A549 treated with ZK216348 at 1 μM for 4 hours (cell line): Measurements from ENCODE around the gene NMT2. TPM values are rescaled to one million over a fixed set of nuclear protein-coding genes. Genes with fewer than 3 reads are reported as not detected.

ENCODE experiments used
- total RNA-seq: library from RNA; stranded (reverse); fragments of 200-300 nt; extraction: Qiagen RNA extraction; gene quantifications from 5 replicates; pipeline ENCODE4 v1.2.3, GENCODE V29; 2022; ENCODE audit warnings: low read depth

NMT2 gene
- total RNA-seq, result 19.2 to 26.4 TPM (median 24.0 TPM) in 5 replicates

DNA sequence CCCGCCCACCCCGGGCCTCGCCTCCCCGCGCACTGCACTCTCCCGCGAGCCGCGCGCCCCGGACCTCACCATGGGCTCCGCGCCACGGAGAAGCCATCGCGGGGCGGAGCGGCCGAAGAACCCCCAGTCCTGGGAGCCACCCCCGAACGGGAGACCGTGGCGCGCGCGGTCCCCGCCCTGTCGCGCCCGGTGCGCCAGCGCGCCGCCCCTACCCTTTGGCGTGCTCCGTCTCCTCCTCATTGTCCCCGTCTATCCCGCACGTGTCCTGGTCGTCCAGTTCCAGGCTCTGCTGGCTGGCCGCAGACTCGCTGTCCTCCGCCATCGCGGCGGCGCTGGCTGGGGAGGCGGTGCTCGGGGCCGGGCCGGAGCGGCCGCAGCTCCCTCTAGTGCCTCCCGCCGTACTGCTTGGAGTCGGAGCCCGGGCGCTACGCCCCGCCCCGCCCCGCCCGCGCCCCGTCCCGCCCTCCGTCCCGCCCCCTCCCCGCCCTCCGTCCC, at the start of gene NMT2:
TSS of gene NMT2 (minus strand) at position 403 of the 495 bp plus-strand sequence. CDS start at position 322, 81 bp downstream.

DNA sequence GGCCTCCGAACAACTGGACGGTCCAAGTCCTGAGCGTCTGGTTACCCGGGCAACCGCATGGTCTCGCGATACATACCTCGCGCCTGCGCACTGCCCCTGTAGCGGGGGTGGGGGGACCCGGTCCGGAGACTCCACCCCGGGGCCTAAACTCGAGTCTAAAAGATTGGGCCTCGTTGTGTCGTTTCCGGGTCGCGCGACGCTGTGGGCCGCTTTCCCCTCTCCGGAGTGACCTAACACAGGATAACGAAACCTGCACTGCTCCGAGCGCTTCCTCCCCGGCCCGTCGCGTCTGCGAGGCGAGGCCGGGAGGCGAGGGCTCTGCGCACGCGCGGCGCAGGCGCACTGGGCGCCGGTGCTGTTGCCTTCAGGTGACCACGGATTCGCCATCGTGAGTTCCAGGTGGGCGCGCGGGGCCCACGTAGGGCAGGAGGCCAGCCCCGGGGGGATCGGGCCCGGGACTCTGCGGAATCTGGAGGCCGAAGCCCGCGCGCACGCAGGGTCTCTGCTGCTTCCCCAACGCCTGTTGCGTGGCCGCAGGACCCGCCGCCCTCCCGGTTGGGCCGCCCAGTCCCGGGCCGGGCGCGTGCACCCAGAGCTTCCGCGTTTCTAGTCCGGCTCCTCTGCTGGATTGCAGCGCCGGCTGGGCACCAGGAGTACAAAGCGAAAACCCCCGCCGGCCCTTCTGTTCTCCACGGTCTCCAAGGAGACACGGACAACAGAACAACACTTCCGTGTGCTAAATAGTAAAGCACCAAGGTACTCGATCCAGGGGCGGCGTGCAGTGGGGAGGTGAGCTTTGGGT, 71.3 kb downstream of the NMT2 start, which contains the start of gene RPP38:
TSS of gene RPP38 (plus strand) at position 345 of the 802 bp plus-strand sequence. CDS start 5,960 bp downstream, outside the sequence.

DNA sequence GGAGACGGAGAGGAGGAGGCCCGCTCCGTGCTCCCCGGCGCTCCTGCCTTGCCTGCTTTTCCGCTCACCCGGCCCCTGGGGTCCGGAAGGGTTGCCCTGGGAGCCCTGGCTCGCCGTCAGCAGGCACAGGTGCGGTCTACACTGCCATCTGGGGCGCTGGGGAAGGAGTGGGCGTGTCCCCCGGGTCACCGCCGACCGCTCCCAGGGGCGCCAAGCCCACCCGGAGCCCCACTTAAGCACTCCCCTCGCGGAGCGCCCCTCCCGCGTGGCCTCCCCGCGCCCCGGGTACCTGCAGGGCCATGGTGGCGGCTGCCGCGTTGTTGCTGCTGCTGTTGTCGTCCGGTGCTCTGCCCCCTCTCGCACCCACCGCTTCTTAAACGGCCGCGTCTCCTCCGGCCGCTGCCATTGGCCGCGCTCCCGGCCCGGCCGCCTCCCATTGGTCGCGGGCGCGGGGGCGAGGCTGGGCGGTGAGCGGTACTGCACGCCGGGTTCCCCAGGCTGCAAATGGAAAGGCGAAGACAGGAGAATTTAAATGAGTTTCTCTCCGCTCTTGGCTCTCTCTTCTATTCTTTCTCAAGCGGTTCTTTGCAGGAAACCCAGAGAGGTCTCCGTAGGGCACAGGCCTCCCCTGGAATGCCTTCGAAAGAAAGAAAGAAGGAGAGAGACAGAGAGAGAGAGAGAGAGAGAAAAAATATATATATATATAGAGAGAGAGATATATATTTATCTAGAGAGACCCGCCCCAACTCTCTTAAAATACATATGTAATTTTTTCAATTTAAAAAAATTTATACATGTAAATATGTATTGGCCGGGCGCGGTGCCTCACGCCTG, 79.8 kb downstream of the NMT2 start, which contains the start of gene ACBD7:
TSS of gene ACBD7 (minus strand) at position 349 of the 834 bp plus-strand sequence. CDS start at position 301, 48 bp downstream.

Other genes starting within 250 kb of the NMT2 start
- 4.7 to 7.0 TPM (median 5.5 TPM) in 5 replicates for gene DCLRE1C, start 214.6 kb downstream of the NMT2 start, total RNA-seq
- gene MEIG1, start 209.3 kb downstream of the NMT2 start, total RNA-seq, result 1.00 to 1.4 TPM (median 1.2 TPM) in 3 of 5 replicates, not detected in the others
- 0.28 to 0.48 TPM (median 0.45 TPM) in 3 of 5 replicates, not detected in the others for gene OLAH, start 124.8 kb downstream of the NMT2 start, total RNA-seq
- 0.67 to 1.4 TPM (median 0.84 TPM) in 5 replicates for gene ACBD7, start 79.9 kb downstream of the NMT2 start, total RNA-seq
- 32.1 to 35.1 TPM (median 34.1 TPM) in 5 replicates for gene RPP38, start 71.3 kb downstream of the NMT2 start, total RNA-seq
- 21.7 to 25.6 TPM (median 23.9 TPM) in 5 replicates for gene FAM171A1, start 202.6 kb upstream of the NMT2 start, total RNA-seq